DMS79 treated with DMSO at 0.1 percent for 48 hours (cell line): Measurements from ENCODE around the gene AXIN1.
"Not testable (repeated sequence)": the region's sequence is repeated elsewhere in the genome, so short reads cannot be mapped to it uniquely, and the experiment has no call there.

Source experiments
- DNase-seq: peaks from one replicate; lab custom pipeline; 2025; lab: John Stamatoyannopoulos, UW

The AXIN1 gene

DNA sequence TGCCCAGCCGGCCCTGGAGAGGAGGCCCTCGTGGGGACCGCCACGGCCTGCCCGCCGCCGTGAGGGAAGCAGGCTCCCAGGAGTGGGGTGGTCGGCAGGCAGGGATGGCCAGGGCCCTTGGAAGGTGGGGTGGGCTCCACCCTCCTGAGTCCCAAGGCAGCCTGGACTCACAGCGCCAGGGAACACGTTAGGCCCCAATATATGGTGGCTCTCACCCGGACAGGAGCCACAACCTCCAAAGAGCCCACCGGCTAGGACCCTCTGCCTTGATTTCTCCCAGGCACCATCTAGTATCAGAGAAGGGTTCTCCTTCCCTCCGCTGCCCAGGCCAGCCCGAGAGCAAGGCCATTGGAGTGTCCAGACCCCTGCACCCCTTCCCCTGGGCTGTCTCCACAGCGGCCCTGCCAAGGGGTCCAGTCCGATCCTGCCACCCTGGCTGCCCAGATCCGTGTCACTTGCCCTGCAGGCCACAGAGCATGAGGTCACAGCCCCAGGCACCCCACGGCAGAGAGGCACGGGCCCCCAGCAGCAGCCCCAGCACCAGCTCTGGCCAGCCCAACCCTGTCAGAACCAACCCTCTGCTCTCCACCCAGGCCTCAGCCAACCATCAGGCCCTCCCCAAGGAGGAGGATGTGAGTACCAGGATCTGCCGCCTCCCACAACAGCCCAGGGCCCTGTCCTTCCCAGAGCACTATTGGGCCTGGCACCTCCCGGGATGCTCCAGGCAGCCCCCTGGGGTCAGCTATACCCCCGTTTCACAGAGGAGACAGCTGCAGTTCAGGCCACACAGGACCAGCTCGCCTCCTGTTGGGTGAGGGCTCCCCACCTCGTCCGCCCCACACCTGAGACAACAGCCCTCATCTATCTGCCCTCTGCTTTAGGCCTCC is 1.1 kb upstream of the AXIN1 start:
- no peak for DNase-seq

DNA sequence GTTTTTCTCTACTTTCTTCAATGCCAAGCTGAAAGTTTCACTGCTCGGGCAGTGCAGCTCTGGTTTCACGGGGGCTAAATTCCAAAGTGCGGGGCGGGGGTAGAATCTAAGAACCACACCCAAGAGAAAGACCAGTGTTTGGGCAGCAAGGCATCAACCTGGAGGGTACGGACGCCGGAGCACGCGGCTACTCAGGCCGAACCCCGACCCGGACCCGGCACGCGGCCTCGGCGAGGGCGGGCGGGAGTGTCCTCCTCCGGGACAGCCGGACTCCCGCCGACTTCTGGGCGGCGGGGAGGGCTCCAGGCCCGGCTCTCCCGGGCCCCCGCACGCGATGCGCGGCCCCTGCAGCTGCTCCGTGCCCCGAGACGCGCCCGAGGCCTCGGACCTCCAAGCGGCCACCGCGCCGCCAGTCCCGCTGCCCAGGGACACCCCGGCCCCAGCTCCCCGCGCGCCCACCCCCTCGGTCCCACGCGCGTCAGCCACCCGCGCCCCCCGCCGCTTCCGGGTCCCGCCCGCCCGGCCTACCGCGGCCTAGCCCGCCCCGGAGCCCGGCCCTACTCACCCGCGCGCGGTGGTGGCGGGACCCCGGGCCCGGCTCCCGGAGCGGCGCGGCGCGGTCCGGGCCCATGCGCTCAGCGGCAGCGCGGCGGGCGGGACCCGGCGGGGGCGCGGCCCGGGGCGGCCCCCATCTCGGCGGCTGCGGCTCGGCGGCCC is 561 bp downstream of the AXIN1 start:
- no peak for DNase-seq

DNA sequence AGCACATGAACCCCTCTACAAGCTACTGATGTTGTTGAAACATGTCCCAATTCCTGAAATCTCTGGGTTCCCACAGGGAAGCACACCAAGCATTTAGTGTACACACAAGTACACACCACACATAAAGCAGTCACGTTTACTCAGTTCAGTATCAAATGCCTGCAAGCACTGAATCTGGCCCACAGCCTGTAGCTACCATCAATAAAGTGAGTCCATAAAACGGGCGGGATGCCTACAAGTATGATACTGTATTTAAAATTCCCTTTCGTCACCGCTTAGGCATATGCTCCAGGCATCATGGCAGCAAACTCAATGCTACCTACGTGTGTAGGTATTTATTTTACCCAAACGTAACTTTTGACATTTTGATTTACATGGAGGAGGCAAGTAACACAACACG is 2.3 kb downstream of the AXIN1 start:
- no peak for DNase-seq

DNA sequence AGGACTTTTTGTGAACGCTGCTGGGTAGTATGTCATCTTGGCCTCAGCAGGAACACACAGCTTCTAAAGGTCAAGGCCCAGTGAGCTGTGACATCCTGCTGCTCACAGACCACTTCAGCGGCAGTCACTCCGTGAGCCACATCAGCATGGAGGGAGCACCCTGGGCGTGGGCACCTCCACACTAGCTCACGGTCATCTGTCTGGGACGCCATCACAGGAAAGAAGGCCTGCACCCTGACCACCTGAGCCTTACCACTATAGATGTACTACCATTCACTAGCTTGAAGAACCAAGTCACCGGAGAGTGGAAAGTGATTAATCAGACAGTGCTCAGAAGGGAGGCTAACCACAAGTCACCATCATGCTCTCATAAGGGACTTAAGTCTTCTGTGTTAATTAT is 3.3 kb downstream of the AXIN1 start:
- DNase-seq: no peak

DNA sequence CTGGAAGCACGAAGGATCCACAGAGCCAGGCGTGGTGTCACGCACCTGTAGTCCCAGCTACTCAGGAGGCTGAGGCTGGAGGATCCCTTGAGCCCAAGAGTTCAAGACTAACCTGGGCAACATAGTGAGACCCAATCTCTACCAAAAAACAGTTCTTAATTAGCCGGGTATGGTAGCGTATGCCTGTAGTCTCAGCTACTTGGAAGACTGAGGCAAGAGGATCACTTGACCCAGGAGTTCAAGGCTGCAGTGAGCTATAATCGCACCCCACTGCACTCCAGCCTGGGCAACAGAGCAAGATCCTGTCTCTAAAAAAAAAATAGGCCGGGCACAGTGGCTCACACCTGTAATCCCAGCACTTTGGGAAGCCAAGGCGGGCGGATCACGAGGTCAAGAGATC is 4.0 kb downstream of the AXIN1 start:
- not testable (repeated sequence) for DNase-seq

DNA sequence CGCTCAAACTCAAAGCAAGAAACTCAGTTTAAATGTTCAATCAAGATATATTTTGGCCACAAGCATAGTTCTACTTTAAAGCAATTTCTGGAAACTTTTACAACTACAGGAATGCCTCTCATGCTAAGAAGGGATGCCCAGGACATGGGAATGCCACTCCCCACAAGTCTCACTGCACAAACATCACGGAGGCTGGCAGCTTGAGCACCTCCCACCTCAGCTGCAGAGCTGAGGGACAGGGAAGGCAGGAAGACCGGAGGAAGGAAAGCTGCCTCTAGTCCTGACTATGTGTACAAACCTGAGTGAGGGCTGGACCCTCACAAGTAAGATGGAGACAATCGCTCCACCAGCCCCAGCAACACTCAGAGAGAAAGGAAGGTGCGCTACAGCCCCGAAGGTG is 5.3 kb downstream of the AXIN1 start:
- DNase-seq: no peak

DNA sequence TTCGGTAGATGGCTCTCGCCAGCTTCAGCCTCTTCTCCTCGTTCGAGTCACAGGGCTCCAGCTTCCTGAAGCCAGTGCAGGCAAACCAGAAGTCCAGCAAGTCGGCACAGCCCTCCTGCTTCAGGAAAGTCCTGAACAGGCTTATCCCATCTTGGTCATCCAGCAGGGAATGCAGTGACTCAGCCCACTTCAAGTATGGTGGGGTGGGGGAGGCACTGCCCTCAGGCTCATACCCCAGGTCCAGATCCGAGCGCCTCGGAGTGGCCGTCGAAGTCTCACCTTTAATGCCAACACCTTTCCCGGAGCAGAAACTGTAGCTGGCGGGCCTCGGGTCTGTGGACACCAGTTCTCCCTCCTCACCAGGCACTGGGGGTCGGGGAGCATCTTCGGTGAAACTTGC is 5.9 kb downstream of the AXIN1 start:
- no peak for DNase-seq

DNA sequence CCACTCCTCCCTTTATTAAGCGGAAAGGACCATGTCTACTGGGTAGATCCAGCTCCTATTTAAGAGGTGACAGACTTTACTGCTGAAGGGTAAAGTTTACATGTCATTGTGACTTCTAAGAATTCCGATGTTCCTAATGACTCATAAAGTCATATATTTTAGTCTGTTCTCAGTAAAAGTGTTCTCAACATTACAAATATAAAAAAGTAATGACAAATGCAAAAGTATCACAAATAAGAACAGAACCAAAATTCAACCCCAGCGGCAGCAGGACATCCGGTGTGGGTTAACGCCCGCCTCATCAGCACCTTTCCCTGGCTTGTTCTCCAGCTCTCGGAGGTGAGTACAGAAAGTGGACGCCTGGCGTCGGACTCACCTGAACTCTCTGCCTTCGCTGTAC is 6.8 kb downstream of the AXIN1 start:
- no peak for DNase-seq

DNA sequence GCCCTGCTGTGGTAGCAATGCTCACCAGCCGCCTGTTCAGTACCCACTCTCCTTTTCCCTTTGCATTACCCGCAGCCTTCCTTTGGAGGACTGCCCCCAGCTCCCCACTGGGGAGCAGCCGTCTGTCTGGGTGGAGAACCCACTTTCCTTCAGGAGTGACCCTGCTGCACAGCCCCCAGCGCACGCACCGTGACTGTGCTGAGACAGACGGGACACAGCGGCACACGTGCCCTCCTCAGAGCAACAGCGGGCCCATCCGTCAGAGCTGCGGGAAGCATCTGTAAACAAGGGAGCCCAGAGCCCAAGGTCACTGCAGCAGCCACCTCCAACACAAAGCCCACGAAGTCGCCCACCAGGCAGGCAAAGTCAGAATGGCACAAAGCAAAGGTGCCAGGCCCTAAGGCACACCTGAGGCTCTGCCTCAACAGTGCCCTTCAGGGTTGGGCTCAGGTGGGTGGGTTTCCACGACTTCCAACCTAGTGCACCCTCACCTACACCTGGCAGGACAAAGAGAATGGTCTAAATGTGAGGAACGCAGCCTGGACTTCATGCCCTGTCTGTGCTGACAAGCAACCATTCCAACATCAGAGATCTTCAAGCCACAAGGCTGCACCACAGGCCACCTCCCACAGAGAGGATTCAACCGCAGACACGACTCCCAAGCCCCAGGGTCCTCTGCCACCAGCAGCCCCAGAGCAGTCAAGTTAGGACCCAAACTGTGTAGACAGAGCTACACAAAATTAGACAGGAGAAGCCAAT is 9.9 kb downstream of the AXIN1 start:
- DNase-seq: no peak

DNA sequence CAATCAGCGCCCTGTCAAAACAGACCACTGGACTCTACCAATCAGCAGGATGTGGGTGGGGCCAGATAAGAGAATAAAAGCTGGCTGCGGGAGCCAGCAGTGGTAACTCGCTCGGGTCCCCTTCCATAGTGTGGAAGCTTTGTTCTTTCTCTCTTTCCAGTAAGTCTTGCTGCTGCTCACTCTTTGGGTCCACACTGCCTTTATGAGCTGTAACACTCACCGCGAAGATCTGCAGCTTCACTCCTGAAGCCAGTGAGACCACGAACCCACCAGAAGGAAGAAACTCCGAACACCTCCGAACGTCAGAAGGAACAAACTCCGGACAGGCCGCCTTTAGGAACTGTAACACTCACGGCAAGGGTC is 10.6 kb downstream of the AXIN1 start:
- DNase-seq: not testable (repeated sequence)

DNA sequence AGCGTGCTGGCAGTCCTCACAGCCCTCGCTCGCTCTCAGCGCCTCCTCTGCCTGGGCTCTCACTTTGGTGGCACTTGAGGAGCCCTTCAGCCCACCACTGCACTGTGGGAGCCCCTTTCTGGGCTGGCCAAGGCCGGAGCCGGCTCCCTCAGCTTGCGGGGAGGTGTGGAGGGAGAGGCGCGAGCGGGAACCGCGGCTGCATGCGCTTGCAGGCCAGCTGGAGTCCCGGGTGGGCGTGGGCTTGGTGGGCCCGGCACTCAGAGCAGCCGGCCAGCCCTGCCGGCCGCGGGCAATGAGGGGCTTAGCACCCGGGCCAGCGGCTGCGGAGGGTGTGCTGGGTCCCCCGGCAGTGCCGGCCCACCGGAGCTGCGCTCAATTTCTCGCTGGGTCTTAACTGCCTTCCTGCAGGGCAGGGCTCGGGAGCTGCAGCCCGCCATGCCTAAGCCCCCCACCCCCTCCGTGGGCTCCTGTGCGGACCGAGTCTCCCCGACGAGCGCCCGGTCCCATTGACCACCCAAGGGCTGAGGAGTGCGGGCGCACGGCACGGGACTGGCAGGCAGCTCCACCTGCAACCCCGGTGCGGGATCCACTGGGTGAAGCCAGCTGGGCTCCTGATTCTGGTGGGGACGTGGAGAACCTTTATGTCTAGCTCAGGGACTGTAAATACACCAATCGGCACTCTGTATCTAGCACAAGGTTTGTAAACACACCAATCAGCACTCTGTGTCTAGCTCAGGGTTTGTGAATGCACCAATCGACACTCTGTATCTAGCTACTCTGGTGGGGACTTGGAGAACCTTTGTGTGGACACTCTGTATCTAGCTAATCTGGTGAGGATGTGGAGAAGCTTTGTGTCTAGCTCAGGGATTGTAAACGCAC is 11.2 kb downstream of the AXIN1 start:
- DNase-seq: not testable (repeated sequence)

DNA sequence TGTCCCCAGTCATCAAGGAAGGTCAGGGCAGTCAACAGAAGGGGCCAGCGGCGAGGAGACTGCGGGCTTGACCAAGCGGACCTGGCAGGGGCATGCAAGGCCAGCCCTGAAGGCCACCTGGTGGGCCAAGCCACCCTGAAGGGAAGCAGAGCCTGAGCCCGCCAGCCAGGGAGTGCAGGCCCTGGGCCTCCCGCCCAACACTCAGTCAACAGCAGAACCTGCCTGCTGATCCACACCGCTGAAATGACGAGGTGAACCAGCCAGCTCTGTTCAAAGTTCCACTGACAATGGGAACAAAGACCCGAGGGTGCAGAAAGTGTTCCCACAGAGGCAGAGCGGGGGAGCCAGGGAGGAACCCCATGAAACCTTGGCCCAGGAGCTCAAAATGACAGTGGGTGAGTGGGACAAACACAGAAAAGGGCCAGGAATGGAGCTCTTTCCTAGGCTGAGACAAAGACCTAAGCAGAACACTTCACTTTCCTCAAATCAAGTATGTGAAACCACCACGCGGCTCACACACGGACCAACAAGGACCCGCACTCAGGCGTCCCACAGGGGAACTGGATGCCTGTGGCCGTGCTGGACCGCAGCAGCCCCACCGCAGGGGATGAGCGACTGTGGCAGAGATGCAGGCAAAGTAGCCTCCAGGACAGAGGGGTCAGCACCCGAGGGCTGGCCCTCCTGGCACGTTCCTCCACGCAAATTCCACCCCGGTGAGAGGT is 12.0 kb downstream of the AXIN1 start:
- DNase-seq: no peak

DNA sequence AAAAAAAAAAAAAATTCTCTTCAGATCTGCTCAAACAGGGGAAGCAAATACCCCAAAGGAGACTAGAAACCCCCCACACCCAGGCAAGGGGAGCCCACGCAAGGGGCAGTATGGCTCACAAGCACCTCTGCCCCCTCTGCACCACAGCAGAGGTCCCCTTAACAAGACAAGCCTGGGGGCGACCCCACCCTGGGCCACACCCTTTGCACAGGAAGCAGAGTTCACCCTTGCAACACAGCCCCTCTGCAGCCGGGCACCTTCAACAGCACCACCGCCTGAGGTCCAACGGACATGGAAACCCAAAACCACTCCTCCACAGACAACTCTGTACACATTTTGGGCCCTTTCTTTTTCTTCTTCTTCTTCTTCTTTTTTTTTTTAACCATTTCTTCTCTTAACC is 12.8 kb downstream of the AXIN1 start:
- no peak for DNase-seq

DNA sequence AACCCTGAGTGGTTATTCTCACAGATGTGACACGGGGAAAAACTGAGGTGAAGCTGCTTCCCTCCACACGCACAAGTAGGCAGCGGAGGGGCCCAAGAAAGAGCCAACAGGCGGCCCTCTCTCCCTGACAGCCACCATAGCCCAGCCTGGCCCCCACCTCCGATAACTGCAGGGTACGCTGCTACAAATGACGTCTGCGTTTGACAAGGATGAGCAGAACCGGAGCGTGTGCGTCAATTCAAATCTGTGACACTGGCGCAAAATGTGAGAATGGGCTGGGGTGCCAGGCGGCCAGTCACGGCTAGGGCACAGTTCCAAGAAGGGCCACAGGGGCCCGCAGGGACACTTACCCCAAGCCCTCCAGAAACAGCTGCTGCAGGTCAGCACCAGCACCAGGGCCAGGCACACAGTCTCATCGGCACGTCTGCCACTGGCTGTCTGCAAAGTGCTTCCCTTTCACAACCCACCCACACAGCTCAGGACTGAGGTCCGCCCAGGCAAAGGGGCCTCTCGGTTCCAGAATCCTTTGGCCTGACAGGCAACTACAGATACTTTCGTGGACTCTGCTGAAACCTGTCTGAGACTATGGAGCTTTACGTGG is 14.4 kb downstream of the AXIN1 start:
- DNase-seq: no peak

DNA sequence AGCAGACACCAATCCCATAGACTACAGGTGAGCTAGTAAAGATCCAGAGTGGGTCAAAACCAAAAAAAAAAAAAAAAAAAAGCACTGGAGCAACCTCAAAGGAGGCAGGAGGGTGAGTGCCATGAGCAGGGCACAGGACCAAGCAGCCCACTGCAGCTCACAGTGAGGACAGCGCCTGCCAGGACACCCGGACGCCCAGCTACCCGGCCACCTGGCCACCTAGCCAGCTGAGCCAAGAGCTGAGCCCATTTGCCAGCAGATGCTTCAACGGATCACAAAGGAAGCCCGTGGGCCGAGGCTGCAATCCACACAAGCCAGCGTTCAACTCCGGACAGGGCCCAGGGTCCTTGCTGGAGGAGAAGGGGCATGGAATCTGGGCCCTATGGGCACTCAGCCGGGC is 15.1 kb downstream of the AXIN1 start:
- DNase-seq: no peak

DNA sequence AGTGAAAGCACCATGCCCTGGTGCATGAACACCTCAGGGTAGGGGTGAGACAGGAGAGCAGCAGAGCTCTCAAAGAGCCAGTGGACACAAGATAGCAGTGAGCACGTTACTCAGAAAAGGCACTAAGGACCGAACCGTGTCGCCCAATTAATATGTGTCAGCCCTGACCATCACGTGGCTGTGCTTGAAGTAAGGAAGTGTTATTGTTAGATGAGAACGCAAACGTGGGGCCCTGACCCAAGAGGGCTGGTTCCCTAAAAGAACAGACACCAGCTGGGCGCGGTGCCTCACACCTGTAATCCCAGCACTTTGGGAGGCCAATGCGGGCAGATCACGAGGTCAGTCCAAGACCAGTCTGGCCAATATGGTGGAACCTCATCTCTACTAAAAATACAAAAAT is 16.3 kb downstream of the AXIN1 start:
- DNase-seq: no peak

DNA sequence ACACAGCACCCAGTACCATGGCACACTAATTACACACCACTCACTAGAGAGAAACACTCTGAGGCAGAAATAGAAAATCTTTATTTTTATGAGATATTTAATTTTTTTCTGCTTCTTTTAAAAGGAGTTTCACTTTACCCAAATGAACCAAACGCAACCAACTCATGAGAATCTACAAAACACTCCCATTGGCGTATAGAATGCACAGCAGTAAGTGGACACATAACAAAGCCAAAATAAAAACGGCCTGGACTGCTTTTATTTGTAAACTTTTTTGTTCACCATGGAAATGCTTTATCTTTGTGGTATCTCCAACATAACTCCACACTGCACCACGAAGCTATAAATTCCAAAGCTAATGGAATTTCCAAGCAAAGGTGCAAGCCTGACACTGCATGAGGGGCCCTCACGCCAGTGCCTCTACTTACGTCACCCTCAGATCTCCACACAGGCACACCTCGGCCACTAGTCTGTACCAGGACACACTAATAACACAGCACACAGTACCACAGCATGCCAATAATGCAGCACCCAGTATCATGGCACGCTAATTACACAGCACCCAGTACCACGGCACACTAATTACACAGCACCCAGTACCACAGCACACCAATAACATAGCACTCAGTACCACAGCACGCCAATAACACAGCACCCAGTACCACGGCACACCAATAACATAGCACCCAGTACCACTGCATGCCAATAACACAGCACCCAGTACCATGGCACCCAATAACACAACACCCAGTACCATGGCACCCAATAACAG is 17.5 kb downstream of the AXIN1 start:
- not testable (repeated sequence) for DNase-seq

DNA sequence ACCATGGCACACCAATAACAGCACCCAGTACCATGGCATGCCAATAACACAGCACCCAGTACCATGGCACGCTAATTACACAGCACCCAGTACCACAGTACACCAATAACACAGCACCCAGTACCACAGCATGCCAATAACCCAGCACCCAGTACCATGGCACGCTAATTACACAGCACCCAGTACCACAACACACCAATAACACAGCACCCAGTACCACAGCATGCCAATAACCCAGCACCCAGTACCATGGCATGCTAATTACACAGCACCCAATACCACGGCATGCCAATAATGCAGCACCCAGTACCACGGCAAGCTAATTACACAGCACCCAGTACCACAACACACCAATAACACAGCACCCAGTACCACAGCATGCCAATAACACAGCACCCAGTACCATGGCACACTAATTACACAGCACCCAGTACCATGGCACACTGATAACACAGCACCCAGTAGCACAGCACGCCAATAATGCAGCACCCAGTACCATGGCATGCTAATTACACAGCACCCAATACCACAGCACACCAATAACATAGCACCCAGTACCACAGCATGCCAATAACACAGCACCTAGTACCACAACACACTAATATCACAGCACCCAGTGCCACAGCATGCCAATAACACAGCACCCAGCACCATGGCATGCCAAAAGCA is 18.2 kb downstream of the AXIN1 start:
- DNase-seq: not testable (repeated sequence)

DNA sequence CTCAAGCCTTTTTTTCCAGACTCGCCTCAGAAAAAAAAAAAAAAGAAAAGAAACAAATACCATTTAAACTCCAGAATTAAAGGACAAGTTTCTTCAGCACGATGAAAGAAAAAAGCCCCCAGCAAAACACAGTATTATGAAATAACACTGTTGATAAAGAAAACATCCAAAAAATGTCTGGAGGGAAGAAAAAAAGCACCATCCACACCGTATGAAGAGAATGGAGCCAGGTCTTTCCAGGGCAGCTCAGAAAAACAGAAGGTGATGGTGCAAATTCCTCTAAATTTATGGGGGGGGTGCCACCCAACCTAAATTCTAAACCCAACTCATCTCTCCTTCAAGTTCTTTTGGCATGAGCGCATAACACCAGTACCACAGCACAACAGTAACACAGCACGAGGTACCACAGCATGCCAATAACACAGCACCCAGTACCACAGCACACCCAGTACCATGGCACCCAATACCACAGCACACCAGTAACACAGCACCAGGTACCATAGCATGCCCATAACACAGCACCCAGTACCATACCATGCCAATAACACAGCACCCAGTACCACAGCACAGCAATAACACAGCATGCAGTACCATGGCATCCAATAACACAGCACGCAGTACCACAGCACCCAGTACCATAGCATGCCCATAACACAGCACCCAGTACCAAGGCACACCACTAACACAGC is 19.0 kb downstream of the AXIN1 start:
- no peak for DNase-seq
